Nephron progenitor cell (in vitro differentiated cells): Measurements from ENCODE around the gene HOXA7.
A peak's percentile ranks its signal among the peaks of the same experiment; 100 is the strongest.

Source experiments
- DNase-seq: peaks from one replicate; pipeline ENCODE4 v3.0.0; 2021
- H3K27ac Mint-ChIP-seq: 2 replicates; pipeline ENCODE4 v1.8.0; 2021; ENCODE audit warnings: mild to moderate bottlenecking, moderate library complexity, mixed read lengths
- H3K27me3 Mint-ChIP-seq: 2 replicates; pipeline ENCODE4 v1.8.0; 2021; ENCODE audit warnings: mild to moderate bottlenecking, low read depth, mixed read lengths; ENCODE audit not compliant: poor library complexity
- H3K36me3 Mint-ChIP-seq: 2 replicates; pipeline ENCODE4 v1.8.0; 2021; ENCODE audit warnings: low read depth, mixed read lengths
- H3K4me1 Mint-ChIP-seq: 2 replicates; pipeline ENCODE4 v1.8.0; 2021; ENCODE audit warnings: mixed read lengths
- H3K4me3 Mint-ChIP-seq: 2 replicates; pipeline ENCODE4 v1.8.0; 2021; ENCODE audit warnings: mild to moderate bottlenecking, moderate library complexity, mixed read lengths
- H3K9me3 Mint-ChIP-seq: 2 replicates; pipeline ENCODE4 v1.8.0; 2021; ENCODE audit warnings: mild to moderate bottlenecking, moderate library complexity, mixed read lengths
- TF ChIP-seq, protein P1 (sequence below): fragments of 200-600 bp; sonication (generic); IDR thresholded peaks from 2 replicates; pipeline ENCODE4 v1.5.0; 2021; ENCODE audit warnings: antibody characterized with exemption

HOXA7 gene

DNA sequence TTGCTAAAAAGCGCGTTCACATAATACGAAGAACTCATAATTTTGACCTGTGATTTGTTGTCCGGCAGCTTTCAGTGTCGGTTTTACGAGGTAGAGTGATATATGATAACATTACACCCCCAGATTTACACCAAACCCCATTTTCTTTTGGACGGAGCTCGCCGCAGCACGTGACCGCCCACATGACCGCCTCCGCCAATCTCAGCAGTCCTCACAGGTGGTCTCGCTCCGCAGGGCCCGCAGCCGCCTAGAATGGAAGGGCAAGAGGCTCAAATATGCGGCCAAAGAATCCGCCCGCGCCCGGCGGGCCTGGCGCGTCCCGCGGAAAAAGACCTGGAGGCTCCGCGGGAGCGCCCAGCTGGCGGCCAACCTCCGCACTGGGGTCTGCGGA is at the start of gene HOXA7:
Gene HOXA7 (minus strand): TSS at position 168 of the 391 bp plus-strand sequence. CDS start 130 bp downstream, at position 38.
- TF ChIP-seq, protein P1, sequence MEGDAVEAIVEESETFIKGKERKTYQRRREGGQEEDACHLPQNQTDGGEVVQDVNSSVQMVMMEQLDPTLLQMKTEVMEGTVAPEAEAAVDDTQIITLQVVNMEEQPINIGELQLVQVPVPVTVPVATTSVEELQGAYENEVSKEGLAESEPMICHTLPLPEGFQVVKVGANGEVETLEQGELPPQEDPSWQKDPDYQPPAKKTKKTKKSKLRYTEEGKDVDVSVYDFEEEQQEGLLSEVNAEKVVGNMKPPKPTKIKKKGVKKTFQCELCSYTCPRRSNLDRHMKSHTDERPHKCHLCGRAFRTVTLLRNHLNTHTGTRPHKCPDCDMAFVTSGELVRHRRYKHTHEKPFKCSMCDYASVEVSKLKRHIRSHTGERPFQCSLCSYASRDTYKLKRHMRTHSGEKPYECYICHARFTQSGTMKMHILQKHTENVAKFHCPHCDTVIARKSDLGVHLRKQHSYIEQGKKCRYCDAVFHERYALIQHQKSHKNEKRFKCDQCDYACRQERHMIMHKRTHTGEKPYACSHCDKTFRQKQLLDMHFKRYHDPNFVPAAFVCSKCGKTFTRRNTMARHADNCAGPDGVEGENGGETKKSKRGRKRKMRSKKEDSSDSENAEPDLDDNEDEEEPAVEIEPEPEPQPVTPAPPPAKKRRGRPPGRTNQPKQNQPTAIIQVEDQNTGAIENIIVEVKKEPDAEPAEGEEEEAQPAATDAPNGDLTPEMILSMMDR: no peak

DNA sequence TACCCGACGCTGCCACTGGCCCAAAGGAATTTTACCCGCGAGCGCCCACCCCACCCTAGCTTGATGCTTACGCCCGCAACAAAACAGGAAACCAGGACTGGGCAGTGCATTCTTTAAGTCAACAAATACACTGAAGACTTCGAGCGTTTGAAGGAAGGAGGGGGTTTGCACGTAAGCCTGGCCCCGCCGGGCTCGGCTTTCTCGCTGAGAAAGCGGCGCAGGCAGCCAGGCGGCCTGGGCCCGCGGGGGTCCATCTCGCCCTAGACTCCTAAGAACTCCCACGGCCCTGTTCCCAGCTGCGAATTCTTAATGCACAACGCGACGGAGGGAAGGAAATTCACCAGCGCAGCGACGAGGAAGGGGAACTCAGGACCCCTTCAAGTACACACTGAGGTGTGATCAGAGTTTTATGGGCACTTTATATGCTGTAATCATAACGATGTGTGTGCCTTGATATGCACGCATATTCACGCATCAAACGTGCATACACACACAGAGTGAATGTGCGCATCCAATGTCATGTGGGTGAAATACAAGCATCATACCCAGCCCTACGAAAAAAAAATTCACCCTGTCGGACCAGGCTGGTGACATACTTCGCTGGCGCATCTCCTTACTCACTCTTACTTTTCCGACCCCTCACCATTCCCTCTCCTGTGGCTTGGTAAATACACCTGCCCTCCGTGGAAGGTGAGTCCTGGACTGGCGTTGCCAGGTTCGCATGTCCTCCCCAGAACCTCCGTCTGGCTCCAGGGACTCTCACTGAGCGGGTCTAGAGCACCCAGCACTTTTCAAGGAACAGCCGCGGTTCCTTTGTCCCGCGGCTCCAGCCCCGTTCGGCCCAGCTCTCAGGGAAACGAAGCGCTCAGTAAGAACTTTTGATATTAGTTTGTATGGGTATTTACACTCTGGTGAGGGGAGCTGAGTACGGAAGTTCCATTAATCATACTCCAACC is 49.1 kb upstream of the HOXA7 start:
- peaks cover 29% of the 10 kb centered on the region for H3K4me1 Mint-ChIP-seq
- no peak for DNase-seq

More for the DNA sequence above, at the start of gene HOXA7:
- peak; percentile 84 for DNase-seq
- H3K9me3 Mint-ChIP-seq: peaks cover 3% of the 10 kb centered on the region
- peaks cover 33% of the 10 kb centered on the region for H3K36me3 Mint-ChIP-seq
- peaks cover 48% of the 10 kb centered on the region for H3K4me1 Mint-ChIP-seq
- peak within 1 kb of the TSS; percentile 99 for H3K27ac Mint-ChIP-seq
- peak within 1 kb of the TSS; percentile 97 for H3K4me3 Mint-ChIP-seq
- peaks cover 8% of the 10 kb centered on the region for H3K27me3 Mint-ChIP-seq

DNA sequence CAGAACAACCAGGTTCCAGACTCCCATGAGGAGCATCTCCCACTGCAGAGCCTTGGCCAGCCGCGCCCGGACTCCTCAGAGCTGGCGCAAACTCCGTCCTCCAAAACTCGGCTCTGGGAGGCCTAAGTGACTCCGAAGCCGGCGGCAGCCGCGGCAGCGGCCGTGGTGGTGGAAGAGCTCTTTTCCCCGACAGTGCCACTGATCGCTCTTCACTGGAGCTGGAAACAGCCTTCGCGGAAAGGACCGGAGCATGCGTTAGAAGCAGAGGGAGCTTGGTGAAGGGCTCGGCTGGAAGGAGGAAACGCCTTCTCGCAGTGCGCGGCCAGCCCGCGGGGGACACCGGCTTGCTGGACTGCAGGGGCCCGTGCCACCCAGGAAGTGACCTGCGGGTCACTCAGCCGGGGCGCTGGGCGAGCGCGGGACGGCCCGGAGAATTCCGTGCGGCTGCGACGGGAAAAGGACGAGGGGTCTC is 48.4 kb upstream of the HOXA7 start:
- no peaks in the 10 kb centered on the region for H3K36me3 Mint-ChIP-seq
- H3K4me3 Mint-ChIP-seq: peak overlapping the region; percentile 72
- DNase-seq: peak; percentile 60
- H3K27ac Mint-ChIP-seq: no peak overlapping the region
- peaks cover 100% of the 10 kb centered on the region for H3K27me3 Mint-ChIP-seq
- peaks cover 26% of the 10 kb centered on the region for H3K4me1 Mint-ChIP-seq
- H3K9me3 Mint-ChIP-seq: no peaks in the 10 kb centered on the region
- TF ChIP-seq, protein P1: no peak

More for the DNA sequence above, 49.1 kb upstream of the HOXA7 start:
- TF ChIP-seq, protein P1: no peak
- Mint-ChIP-seq H3K27me3 (peaks cover 100% of the 10 kb centered on the region), H3K4me3 (peak overlapping the region; percentile 57), H3K36me3 (no peaks in the 10 kb centered on the region), H3K27ac (no peak overlapping the region), H3K9me3 (no peaks in the 10 kb centered on the region)

DNA sequence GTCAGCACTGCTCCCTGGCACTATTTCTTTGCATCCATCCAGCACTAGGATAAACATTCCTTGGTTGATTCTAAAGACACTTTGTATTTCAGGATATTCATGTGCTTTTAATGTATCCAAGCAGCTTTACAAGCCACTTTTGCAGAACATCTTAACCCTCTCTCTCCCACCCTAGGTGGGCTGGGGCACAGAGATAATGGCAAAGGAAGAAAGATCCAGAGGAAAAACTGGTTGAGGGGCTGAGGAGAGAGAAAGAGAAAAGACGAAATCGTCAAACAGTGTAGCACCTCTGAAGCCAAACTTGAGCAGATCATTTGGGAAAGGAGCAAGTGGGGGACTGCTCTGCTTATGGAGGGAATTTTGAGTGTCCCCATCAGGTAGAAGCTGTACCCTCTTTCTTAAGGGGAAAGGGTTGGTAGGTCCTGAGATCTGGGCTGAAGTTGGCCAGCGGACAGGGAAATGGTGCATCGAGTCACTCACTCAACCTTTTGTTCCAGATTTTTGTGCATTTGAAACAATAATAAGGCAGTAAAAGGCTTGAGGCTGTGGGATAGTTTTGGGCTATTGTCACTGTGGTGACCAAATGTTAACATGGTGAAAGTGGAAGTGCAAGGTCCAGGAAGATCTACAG is 47.6 kb upstream of the HOXA7 start:
- H3K9me3 Mint-ChIP-seq: no peaks in the 10 kb centered on the region
- no peak for DNase-seq
- H3K27ac Mint-ChIP-seq: no peak overlapping the region
- H3K36me3 Mint-ChIP-seq: no peaks in the 10 kb centered on the region
- peaks cover 97% of the 10 kb centered on the region for H3K27me3 Mint-ChIP-seq
- TF ChIP-seq, protein P1: no peak
- peaks cover 26% of the 10 kb centered on the region for H3K4me1 Mint-ChIP-seq
- H3K4me3 Mint-ChIP-seq: no peak overlapping the region

DNA sequence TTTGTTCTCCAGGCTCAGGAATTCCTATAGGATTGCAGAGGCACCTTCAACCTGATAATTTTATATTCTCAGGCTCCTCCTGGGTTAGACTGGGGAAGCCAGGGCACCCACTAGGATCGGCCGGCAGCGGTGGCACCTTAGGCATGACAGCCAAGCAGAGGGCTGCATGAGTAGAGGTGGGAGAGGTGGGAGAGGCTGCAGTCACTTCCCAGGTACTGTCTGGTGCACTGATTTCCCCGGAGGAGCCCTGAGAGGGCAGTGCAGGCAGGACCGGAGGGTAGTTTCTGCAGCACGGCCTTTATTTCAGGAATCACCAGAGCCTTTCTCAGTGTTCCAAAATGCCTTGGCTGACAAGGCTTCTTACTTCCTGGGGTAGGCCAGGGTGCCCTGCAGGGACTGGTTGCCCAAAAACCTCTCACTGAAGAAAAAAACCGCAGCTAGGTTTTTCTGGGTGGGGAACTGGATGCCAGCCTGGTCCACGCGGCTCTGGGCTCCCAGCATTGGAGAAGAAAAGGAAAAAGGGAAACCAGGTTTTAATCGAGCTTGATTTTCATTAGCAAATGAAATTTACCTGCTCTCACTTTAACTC is 47.0 kb upstream of the HOXA7 start:
- no peaks in the 10 kb centered on the region for H3K36me3 Mint-ChIP-seq
- TF ChIP-seq, protein P1: no peak
- H3K4me1 Mint-ChIP-seq: peaks cover 31% of the 10 kb centered on the region
- DNase-seq: no peak
- H3K27me3 Mint-ChIP-seq: peaks cover 97% of the 10 kb centered on the region
- H3K27ac Mint-ChIP-seq: no peak overlapping the region
- H3K9me3 Mint-ChIP-seq: no peaks in the 10 kb centered on the region
- H3K4me3 Mint-ChIP-seq: no peak overlapping the region
